NB4 (cell line): ENCODE measurements around the gene TSHZ2.

Source experiments
- DNase-seq: peaks from one replicate; pipeline ENCODE4 v3.0.0; 2010; ENCODE audit warnings: low read depth
- H3K4me3 ChIP-seq: one replicate; pipeline ENCODE4 v1.5.1; 2011; ENCODE audit warnings: mild to moderate bottlenecking, low read depth, low read length, moderate library complexity
- MYC ChIP-seq: IDR thresholded peaks from 2 replicates; pipeline ENCODE4 v1.6.1; 2011; ENCODE audit warnings: low read depth, low read length
- POLR2A ChIP-seq: IDR thresholded peaks from 2 replicates; pipeline ENCODE4 v1.6.1; 2011; ENCODE audit warnings: mild to moderate bottlenecking; ENCODE audit not compliant: insufficient read length; ENCODE audit errors: extremely low read depth
- TF ChIP-seq, protein P1 (sequence below): IDR thresholded peaks from 2 replicates; pipeline ENCODE4 v1.6.1; 2011; ENCODE audit warnings: low read depth, low read length
- TF ChIP-seq, protein P2 (sequence below): IDR thresholded peaks from one replicate; pipeline ENCODE4 v1.5.1; 2012; ENCODE audit warnings: low read depth, low read length

The TSHZ2 gene

DNA sequence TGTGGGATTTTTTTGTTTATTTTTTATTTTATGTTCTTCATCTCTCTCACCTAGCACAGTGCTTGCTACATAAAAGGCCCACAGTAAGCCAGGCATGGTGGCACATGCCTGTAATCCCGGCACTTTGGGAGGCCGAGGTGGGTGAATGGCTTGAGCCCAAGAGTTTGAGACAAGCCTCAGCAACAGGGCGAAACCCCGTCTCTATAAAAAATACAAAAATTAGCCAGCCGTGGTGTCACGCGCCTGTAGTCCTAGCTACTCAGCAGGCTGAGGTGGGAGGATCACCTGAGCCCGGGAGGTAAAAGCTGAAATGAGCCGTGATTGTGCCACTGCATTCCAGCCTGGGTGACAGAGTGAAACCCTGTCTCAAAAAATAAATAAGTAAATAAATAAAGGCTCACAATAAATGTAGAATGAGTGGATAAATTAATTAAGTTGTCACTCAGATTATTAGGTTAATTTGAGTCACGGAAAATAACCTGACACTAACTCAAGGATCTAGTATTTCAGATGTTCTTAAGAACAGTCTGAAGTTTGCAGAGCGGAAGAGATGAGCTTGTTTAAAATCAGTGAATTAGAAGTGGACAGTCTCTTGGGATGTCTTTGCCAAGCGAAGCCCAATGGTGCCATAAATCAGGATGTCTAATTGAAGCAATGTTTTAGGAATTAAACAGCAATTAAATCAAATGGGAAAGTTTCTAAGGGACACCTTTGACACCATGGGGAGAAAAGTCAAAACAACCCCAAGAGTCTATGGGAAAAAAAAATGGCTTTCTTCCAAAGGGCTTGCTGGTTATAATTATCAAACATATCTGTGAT, 407.1 kb downstream of the TSHZ2 start:
- H3K4me3 ChIP-seq, result no peak overlapping the region
- no peak for DNase-seq
- TF ChIP-seq MYC (no peak), POLR2A (no peak)
- TF ChIP-seq, protein P1, sequence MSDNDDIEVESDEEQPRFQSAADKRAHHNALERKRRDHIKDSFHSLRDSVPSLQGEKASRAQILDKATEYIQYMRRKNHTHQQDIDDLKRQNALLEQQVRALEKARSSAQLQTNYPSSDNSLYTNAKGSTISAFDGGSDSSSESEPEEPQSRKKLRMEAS, result no peak
- TF ChIP-seq, protein P2, sequence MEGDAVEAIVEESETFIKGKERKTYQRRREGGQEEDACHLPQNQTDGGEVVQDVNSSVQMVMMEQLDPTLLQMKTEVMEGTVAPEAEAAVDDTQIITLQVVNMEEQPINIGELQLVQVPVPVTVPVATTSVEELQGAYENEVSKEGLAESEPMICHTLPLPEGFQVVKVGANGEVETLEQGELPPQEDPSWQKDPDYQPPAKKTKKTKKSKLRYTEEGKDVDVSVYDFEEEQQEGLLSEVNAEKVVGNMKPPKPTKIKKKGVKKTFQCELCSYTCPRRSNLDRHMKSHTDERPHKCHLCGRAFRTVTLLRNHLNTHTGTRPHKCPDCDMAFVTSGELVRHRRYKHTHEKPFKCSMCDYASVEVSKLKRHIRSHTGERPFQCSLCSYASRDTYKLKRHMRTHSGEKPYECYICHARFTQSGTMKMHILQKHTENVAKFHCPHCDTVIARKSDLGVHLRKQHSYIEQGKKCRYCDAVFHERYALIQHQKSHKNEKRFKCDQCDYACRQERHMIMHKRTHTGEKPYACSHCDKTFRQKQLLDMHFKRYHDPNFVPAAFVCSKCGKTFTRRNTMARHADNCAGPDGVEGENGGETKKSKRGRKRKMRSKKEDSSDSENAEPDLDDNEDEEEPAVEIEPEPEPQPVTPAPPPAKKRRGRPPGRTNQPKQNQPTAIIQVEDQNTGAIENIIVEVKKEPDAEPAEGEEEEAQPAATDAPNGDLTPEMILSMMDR, result no peak

DNA sequence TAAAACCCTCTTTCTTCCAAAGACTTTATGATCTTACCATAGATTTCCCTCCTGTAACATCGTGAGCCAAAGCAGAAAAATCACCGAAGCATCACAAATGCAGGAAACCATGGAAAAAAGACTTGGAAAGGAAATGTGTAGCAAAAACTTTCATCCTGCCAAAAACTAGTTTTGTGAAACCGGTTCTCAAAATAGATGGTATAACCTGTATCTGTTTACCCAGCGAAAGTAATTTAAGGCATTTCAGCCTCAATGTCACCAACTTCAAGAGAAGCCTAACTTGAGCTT, 407.6 kb downstream of the TSHZ2 start:
- DNase-seq, result no peak
- H3K4me3 ChIP-seq, result no peak overlapping the region
- TF ChIP-seq MYC, result no peak
- TF ChIP-seq POLR2A, result no peak
- TF ChIP-seq, protein P1, result no peak
- TF ChIP-seq, protein P2, result no peak

DNA sequence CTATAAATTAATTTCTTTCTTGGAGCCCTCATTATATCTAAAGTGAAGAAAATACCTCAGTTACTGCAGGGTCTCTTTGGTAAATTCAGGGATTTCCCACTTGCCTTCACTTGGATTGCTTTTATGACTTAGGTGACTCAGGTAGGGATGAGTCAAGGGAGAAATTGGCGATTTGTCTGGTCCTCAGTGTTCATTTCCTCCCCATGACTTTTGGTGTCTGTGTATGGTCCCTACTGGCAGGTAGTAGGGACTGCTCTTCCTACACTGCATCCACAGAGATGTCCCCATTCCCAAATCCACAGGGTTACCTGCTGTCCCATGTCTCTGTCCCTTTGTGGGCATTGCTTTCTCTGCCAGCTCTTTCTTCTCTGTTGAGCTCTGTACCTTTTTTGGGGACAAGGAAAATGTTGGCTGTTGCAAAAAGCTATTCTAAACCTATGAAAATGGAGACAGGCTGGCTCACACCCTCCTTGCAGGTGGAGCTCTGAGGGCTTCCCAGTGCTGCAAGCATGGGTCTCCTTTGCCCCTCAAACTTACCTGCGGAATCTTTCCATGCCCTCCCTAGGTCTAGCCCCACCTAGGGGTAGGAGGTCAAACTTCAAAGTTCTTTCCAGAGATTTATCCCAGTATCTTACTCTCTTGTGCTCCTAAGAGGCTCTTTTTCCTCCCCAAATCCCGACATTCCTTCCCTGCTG, 409.6 kb downstream of the TSHZ2 start:
- no peak for TF ChIP-seq MYC
- H3K4me3 ChIP-seq, result no peak overlapping the region
- DNase-seq, result no peak

DNA sequence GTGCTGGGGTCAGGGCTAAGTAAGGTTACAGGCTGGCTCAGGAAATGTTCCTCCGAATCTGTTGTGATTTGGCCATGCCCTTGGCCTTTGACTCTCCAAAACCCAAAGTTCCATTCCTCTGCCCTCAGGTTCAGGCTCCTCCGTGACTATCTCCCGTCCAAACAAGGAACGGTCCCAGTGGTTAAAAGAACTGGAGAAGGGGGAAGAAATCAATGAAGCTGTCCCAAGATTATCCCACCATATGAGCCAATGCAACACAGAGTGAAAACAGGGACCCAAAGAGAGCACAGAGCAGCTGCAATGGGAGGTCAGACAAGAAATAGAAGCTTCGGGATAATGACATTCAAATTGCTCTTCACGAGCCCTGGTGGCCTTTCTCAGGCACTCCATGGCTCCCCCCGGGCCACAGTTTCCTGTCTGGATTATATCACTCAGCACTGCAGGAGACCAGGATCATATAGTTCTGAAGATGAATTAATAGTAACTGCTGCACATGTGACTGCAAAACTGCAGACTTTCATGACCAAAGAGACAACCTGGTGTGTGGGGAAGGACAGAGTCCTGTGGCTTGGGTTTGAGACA, 410.2 kb downstream of the TSHZ2 start:
- TF ChIP-seq, protein P2, result no peak
- TF ChIP-seq, protein P1, result no peak
- no peak for TF ChIP-seq POLR2A
- no peak for TF ChIP-seq MYC
- DNase-seq, result no peak

DNA sequence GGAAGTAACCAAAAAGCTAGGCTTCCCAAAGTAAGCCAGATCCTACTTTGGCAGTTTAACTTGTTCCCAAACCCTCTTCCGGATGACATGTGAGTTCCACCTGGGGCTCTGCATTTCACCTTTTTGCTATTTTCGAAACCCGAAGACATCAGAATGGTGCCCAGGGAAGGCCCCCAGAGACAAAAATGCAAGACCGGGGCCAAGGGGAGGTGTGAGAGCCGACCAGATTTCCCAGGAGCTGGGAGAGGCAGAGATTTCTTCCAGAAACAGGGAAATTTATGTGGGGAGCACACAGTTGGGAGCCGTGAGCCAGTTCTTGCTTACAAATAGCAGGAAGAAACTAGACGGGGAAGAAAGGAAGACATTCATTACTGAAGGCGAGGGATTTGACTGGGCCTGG, 411.8 kb downstream of the TSHZ2 start:
- no peak for DNase-seq
- TF ChIP-seq, protein P2, result no peak
- TF ChIP-seq, protein P1, result no peak
- TF ChIP-seq POLR2A (no peak), MYC (no peak)
- no peak overlapping the region for H3K4me3 ChIP-seq

More for the DNA sequence above, 410.2 kb downstream of the TSHZ2 start:
- no peak overlapping the region for H3K4me3 ChIP-seq

DNA sequence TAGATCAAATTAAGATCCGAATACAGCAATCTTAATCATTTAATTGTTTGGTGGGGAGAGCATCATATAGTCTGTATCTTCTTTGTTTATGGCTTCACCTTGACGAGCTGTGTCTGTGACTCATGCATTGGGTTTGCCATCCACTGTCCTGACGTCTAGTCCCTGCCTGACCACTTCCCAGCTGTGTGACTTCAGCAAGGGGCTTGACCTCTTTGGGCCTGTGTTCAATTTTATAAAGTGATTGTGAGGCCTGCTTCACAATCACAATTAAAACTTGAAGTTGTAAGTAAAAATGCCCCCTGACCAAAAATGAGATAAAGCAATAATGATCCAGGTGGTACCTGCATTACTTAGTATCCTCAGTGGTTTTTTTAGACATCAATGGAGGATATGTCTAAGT, 412.2 kb downstream of the TSHZ2 start:
- DNase-seq, result no peak
- TF ChIP-seq, protein P1, result no peak

More for the DNA sequence above, 412.2 kb downstream of the TSHZ2 start:
- H3K4me3 ChIP-seq, result no peak overlapping the region
